ENCODE results near the gene MPP2.
"Not testable (repeated sequence)": the region's sequence is repeated elsewhere in the genome, so short reads cannot be mapped to it uniquely, and the experiment has no call there.

MPP2 gene

GRCh38 chr17:43873815-43874214 is 33.5 kb downstream of the MPP2 start:
- no peak for DNase-seq

DNA sequence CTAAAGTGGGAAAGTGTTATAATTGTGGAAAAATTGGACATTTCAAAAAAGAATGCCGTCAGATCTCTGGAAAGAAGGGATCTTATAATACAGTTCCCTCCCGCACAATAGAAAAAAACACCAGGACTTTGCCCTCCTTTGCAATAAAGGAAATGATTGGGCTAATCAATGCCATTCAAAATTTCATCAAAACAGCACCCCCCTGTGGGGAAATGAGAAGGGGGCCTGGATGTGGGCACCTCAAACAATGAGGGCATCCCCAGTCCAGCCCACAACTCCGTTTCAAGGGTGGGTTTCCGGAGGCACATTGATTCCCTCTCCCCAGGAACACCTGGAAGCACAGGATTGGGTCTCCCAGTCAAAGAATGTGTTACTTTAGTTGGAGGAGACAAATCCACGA is 34.2 kb downstream of the MPP2 start:
- no peak for DNase-seq

GRCh38 chr17:43871946-43872690 is 35.2 kb downstream of the MPP2 start:
- no peak for DNase-seq

DNA sequence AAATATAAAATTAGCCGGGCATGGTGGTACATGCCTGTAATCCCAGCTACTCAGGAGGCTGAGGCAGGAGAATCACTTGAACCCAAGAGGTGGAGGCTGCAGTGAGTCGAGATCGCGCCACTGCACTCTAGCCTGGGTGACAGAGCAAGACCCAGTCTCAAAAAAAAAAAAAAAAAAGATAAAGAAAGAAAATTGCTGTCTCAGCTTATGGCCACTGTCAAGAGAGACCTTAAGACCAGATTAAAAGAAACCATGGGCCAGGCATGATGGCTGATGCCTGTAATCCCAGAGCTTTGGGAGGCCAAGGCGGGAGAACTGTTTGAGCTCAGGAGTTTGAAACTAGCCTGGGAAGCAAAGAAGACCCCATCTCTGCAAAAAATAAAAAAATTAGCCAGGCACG is 38.3 kb downstream of the MPP2 start:
- DNase-seq: not testable (repeated sequence)

GRCh38 chr17:43868226-43868994 is 38.9 kb downstream of the MPP2 start:
- DNase-seq: no peak

GRCh38 chr17:43864161-43864984 is 43.0 kb downstream of the MPP2 start:
- DNase-seq: no peak

- no peak for DNase-seq
These were observed 45.4 kb downstream of the MPP2 start for GRCh38 chr17:43861960-43862359.

- no peak for DNase-seq
These were observed 46.3 kb downstream of the MPP2 start for GRCh38 chr17:43860927-43861622.

- DNase-seq: no peak
These were observed 47.1 kb downstream of the MPP2 start for GRCh38 chr17:43860077-43860725.

GRCh38 chr17:43857957-43858600 is 49.3 kb downstream of the MPP2 start:
- no peak for DNase-seq

DNA sequence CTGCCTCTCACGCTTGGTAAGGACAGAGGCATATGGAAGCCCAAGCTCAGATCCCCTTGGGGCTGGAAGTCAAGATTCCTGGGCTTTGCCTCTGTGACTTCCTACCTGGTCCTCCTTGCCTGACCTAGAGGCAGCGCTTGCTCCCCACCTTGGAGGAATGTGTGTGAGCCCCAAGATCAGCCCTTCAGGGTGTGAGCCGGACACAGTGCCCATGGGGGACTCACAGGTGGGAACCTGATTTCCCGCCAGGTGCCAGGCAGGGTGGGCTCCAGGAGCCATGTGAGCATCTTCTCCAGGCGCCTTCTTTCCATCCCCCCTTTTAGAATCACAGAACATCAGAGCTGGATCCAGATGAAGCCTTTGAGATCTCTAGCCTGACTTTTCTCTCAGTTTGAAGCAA is 50.2 kb downstream of the MPP2 start:
- DNase-seq: no peak

- DNase-seq: no peak
These were observed 51.2 kb downstream of the MPP2 start for GRCh38 chr17:43856141-43856540.

GRCh38 chr17:43855061-43855460 is 52.3 kb downstream of the MPP2 start:
- no peak for DNase-seq

GRCh38 chr17:43854498-43854897 is 52.8 kb downstream of the MPP2 start:
- no peak for DNase-seq

DNA sequence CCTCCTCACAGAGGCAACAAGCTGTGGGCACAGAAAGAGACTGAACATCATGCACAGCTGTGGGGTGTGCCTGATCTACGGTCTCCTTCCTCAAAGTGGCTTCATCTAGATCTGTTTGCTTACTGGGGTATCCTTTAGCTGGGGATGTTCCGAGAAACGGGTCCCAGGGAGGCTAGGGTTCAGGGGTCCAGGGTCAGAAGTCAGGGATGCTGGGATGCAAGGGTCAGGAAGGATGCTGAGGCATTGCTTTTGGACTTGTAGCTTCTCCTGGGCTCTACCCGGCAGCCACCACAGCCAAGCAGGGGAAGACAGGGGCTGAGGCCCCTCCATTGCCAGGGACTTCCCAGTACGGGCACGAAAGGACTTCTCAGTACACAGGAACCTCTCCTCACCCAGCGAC is 53.8 kb downstream of the MPP2 start:
- no peak for DNase-seq

- no peak for DNase-seq
These were observed 54.8 kb downstream of the MPP2 start for GRCh38 chr17:43852571-43852970.

DNA sequence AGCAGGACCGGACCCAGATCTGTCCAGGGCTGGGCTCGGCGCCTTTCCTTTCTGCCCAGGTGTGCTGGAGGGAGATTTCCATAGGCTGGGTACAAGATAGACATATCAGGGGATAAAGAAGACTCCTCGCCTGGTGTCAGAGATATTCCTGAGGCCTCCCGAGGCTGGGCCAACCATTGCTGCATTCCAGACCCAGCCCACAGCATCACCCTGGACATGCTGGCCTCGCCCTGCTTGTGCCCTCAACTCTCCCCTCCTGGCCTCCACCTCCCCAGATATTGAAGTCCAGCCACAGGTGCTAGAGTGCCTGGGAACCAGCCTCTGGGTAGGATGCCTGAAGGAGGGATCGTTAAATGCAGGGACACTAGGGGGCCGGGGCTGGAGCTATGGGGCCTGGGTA is 58.2 kb downstream of the MPP2 start:
- DNase-seq: no peak

DNA sequence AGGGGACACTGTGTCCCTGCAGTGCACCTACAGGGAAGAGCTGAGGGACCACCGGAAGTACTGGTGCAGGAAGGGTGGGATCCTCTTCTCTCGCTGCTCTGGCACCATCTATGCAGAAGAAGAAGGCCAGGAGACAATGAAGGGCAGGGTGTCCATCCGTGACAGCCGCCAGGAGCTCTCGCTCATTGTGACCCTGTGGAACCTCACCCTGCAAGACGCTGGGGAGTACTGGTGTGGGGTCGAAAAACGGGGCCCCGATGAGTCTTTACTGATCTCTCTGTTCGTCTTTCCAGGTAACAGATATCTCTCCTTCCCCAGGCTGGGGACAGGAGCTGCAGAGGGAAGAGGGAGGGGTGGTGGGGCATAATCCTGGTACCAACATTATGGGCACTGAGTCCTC is 58.7 kb downstream of the MPP2 start:
- no peak for DNase-seq

- no peak for DNase-seq
These were observed 60.4 kb downstream of the MPP2 start, which contains the start of gene CD300LG for GRCh38 chr17:43846963-43847371. TSS of gene CD300LG (plus strand) at chr17:43847176. CDS start at chr17:43847217, 41 bp downstream.

DNA sequence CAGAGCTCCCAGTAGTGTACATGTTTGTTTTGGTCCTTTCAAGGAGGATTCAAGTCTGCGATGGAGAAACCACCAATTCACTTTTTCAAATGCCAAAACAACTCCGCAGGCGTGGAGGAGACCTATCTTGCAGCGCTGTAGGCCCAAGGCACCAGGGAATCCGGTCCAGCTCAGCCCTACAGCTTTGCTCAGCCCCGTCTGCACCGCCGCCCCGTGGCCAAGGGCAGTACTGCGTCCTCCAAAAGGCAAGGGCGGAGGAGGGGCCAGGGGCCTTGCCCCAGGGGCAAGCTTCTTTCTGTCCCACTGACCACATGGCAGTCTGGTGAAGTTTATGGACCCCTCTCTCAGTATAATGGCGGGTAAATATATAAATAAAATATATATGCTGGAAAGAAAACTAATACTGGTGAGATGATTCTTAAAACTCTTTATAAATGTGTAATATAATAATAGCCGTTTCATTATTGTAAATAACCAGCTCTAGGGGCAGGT is 61.1 kb downstream of the MPP2 start:
- peak; percentile 85 to 89 for DNase-seq

DNA sequence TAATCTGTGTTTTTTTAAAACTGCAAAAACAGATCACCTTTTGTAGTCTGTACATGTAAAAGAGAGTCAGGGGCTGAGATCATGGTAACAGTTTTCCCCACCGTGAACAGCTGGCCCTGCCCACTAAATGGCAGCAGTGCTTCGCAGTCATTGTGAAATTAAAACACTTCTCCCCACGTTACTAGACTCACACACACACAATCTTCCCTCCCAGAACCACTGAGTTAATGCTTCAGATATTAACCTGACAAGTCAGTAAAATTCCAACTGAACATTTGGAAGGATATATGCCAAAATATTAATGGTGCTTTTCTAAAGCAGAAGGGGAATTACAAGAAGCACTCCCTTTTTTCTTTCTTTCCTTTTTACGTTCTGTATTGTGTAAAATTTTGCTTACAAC is 61.6 kb downstream of the MPP2 start:
- no peak for DNase-seq

- no peak for DNase-seq
These were observed 63.1 kb downstream of the MPP2 start for GRCh38 chr17:43844241-43844640.

Measured in stimulated activated CD4-positive, alpha-beta T cell treated with anti-CD3 and anti-CD28 coated beads, Interleukin-2, amount 100 ng/mL, for 24 hours (primary cell).